Suppressor macrophage (primary cell): ENCODE measurements around the gene PSMC3IP.
A peak's percentile ranks its signal among the peaks of the same experiment; 100 is the strongest.

ENCODE experiments used
- DNase-seq, 4 experiments: peaks; one replicate each; pipeline ENCODE4 v3.0.0-alpha.2; 2020 to 2022

The PSMC3IP gene

DNA sequence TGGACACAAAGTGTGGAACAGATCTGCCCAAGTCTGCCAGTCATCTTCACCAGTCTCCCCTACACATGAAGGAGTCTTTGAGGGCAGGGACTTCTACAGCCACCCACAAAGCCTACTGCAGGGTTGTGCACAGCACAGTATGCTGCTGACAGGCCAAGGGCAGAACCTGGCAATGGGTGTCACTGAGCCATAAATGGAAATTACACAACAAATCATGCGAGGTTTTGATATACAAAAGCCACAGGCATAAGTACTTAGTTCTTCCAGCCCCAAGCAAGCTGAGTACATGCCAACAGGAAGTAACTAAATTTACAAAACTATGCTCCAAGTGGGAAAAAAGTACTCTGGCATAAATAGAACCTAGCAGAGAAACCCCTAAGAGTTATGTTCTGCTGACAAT is 7.8 kb upstream of the PSMC3IP start:
- DNase-seq: peak; percentile 72 to 90 (median 78)

DNA sequence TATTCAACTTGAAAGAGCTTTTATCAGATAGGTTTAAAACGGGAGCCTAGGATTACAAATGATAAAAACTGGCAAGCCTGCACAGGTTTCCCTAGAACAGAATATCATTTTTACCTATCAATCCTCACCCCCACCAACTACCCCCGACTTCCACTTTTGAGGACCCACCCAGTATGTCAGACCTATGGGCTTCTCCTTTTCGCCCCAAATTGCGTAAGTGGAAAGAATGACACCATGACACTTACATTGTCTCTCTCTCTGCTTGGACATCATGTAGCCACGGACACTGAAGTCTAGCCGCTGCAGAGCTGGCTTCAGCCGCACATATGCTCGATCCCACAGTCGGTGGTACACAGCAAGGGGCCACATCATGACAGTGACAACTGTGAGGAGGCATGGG is 7.4 kb upstream of the PSMC3IP start:
- DNase-seq: peak; percentile 76 to 88 (median 78)

DNA sequence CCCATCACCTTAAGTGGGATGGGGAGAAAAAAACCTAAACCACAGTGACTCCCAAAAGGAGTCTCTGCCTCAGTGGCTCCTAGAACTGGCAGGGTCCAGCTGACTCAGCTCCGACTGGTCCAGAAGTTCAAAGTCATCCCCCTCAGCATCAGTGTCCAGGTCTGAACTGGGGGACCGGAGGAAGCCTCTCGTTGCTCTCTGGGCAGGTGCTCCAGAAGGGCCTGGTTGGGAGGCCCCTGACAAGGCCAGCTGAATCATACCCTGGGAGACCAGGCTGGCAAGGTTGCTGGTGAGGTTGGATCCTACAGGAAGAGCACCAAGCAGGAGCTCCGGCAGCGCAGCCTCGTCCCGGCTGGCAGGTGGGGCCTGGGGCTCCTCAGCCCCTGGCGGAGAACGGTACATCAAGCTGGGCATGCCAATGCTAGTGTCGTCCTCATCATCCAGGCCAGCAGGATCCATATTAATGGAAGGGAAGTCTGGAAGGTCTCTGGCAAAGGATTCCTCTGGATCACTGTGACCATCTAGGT is 4.3 kb upstream of the PSMC3IP start:
- DNase-seq: no peak

DNA sequence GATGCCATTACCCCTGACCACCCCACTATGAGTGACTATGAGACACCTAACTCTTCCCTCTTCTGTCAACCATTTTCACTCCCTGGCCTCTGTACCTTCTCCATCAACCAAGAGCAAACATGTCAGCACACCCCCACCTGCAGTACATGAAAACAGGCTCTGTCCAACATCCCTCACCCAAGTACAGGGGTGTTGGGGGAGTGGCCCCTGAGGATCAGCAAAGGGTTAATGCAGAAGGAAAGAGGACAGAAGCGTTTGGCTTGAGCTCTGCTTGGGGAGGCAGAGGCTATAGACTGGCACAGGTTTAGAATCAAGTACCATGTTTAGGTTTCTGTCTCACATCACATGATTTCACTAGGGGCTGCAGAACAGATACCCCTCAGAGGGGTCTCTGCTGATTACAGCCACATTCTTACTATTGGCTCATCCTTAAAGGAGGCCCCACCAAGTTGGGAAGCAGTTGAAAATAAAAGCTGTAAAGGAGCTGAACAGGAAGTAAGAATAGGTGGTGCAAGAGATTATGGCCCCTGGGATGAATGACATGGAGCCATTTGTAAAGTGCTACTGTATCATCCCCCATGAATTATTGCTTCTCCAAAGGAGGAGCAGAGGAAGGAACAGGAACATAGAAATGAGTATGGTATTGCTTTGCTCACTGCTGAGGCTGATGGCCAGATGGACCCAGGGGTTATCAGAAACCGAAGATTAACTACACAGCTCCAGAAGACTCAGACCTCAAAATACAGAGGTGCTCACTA is 2.4 kb upstream of the PSMC3IP start:
- DNase-seq: no peak

DNA sequence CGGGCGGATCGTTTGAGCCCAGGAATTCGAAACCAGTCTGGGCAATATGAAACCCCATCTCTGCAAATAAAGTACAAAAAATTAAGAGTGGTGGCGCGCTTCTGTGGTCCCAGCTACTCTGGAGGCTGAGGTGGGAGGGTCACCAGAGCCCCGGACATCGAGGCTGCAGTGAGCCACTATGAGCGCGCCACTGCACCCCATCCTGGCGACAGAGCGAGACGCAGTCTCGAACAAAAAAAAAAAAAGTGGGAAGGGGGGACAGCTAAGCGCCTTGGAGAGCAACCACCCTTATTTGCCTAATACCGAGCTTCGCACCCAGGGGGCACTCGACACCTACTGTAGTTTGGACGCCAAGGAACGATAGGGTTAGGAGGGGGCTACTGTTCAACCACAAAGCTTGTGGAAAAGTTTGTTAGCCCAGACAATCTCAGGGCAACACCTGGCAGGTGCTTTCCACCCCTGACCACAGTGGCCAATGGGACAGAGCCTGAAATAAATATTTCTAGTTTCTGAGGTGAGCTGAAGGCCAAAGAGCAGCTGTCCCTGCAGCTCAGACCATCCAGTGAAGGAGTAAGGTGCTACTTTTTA is 847 bp upstream of the PSMC3IP start:
- peak; percentile 80 to 87 (median 84) for DNase-seq

DNA sequence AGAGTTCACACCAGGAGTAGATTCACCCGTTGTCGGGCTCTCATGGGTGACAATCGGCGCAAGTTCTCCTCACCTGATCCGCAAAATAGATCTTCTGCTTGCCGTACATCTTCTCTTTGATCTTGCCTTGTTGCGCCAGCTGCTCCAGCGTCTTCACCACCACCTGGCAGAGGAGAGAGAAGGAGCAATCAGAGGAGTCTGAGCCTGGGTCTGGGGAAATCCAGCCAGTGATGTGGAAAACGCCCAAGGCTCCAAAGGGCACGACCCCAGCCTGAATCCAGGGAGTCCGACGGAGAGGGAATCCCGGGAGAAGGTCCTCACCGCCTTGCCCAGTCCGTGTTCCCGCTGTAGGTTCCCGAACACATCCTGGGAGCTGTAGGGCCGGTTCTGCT is 393 bp downstream of the PSMC3IP start:
- no peak for DNase-seq

DNA sequence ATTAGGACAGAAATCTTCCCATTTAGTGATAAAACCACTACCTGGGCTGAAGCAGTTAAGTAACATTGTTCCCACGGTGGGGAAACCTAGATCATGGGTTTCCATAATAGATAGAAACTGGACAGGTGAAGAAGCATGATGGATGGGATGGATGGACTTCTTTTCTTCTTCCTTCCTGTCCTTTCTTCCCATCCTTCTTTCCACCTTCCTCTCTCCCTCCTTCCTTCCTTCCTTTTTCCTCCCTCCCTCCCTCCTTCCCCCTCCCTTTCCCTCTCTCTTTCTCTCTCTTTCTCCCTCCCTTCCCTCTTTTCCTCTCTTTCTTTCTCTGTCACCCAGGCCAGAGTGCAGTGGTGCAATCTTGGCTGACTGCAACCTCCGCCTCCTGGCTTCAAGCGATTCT is 3.1 kb downstream of the PSMC3IP start:
- no peak for DNase-seq

DNA sequence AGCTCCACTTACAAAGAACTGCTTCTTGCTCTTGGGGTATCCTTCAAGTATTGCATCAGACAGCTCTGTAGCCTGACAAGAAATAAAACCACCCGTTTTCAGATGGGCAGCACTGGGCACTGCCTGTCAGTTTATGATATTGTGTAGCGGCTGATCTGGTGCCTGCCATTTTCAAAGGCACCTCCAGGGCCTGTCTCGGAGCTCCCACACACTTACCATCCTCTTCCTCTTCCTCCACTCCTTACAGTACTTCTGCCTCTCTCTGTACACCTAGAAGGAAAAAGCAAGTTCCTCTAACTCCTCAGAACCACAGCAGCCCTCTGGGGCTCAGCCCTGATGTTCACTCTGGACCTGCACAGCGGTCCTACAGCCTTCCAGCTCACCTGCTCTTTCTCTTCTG is 4.4 kb downstream of the PSMC3IP start:
- DNase-seq: no peak

DNA sequence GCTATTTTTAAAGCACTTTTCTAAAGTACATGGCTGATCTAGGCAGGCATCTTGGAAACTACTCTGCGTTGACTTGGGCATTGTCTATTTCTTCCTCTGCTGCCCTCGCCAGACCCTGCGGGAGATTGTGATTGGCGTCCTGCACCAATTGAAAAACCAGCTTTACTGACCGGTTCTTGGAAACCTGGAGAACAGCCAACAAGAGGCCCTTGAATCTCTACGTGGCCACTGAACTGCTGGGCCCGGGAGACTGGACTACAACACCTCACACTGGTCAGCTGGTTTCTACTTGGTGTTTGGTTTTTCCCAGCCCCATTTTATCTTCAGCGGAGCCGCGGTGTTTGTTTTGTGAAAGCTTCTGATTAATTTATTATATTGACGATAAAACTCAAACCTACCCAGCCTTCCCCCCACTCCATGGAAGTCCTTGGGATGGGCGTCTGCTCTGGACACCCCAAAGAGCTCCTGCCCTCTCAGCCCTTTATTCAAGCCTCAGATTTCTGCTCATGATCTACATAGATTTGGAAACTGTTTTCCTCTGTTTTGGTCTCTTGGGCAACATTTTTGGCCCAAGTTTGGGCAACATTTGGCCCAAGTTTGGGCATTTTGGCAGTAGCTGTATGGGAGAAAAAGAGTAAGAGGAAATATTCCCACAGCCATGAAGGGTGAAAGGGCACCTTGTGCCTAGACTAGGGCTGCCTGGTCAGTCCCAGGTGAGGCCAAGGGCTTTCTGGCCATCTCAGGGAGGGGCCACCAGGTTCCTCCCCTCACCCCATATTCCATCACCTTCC is 5.9 kb downstream of the PSMC3IP start:
- DNase-seq: no peak

DNA sequence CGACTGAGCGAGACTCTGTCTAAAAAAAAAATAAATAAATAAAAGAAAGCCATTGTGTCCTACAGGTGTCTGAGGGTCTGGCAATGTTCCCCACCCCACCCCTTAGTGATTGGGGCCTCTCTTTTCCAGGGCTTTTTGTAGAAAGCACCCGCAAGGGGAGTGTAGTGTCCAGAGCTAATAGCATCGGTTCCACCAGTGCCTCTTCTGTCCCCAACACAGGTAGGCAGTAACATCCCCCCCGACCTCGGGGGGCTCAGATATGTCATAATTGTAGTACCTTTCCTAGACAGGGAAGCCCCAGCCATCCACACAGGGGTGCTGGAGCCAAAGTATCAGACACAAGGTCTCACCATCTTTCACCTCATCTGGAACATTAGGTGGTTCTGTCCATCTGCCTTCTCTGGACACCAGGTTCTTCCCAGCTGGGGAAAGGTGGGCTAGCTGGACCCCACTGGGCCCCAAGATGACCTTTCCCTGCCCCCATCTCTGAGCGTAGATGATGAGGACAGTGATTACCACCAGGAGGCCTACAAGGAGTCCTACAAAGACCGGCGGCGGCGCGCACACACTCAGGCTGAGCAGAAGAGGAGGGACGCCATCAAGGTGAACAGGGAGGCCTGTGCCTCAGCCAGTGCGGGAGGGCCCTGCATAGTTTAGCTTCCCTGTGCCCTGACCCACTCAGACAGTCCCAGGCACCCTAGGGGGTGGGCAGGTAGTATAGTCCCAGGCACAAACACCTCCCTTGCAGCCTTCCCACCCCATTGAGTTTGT is 9.0 kb downstream of the PSMC3IP start:
- no peak for DNase-seq

DNA sequence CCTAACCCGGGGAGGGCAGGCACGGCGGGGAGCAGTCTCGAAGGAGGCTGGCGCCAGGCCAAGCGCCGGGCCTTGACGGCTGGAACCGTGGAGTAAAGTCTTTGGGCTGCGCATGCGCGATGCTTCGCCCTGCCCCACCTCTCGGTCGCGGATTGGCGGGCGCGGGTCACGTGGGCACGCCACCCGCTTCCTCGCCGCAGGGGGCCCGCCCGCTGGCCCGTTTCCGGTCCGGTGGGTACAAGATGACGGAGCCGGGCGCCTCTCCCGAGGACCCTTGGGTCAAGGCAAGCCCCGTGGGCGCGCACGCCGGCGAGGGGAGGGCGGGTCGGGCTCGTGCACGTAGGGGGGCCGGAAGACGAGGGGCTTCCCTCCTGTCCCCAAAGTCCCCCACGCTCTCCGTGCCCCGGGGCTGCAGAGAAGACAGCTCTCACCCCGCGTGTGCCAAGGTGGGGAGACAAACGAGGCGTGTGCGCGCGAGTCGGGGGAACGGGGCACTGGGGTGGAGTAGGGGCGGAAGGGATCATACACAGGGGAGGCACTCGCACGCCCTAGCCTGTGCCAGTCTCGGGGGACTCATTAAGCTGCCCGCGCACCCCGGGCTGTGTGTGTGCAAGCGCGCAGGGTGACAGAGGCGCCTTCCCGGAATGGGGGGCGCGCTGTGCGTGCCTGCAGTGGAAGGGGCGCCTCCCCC is 10.5 kb downstream of the PSMC3IP start, which contains the start of gene MLX:
MLX (plus strand) TSS at position 218 of the 691 bp plus-strand sequence; CDS start at position 243, 25 bp downstream.
- peak; percentile 97 to 99 (median 98) for DNase-seq

DNA sequence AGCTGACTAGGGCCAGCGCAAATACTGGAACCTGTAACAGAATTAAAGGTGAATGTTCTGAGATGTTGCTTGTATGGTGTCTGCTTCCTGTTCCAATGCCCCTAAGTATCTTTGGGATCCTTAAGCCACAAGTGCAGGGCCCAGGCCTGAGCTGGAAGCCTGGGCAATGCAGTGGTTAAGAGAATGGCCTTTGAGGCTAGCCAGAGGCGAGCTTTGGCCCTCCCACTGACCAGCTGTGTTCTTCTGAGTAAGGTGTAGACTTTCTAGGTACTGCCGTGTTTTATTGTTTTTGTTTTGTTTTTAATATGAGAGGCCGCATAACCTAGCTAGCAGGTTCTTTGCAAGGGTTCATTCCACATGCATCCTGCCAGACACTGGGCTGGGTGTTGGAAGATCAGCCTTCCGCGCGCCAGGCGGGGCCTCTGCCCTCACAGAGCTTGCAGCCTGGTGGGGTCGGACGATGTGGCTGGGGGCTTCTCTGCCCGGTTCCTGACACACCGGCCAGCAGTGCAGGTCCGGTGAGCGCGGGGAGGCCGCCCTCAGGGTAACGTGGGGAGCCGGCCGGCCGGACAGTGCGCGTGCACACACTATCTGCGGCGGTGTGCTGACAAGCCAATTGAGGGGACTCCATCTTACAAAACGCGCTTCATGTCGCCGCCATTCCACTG is 11.2 kb downstream of the PSMC3IP start:
- DNase-seq: no peak

DNA sequence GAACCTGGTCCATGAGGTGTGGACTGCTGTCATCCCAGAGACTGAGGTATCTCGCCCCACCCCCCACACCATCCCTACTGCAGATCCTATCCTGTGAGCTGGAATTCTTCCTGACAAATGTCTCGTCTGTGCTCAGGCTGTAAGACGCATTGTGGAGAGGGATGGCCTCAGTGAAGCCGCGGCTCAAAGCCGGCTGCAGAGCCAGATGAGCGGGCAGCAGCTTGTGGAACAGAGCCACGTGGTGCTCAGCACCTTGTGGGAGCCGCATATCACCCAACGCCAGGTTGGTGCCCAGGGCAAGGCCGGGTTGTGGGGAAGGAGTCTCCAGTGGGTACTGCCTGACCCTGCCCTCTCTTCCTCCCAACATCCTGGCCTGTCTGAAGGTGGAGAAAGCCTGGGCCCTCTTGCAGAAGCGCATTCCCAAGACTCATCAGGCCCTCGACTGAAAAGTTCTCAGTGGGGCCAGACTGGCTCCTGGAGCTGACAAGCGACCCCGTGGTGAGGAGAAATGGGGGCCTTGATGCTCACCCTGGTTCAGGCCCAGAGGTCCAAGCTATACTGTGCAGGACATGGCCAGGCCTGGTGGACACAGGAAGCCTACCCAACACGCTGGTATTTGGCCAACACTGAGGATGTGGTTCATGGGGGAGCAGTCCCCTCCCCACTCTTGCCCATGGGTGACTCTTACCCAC is 11.9 kb downstream of the PSMC3IP start:
- DNase-seq: no peak

DNA sequence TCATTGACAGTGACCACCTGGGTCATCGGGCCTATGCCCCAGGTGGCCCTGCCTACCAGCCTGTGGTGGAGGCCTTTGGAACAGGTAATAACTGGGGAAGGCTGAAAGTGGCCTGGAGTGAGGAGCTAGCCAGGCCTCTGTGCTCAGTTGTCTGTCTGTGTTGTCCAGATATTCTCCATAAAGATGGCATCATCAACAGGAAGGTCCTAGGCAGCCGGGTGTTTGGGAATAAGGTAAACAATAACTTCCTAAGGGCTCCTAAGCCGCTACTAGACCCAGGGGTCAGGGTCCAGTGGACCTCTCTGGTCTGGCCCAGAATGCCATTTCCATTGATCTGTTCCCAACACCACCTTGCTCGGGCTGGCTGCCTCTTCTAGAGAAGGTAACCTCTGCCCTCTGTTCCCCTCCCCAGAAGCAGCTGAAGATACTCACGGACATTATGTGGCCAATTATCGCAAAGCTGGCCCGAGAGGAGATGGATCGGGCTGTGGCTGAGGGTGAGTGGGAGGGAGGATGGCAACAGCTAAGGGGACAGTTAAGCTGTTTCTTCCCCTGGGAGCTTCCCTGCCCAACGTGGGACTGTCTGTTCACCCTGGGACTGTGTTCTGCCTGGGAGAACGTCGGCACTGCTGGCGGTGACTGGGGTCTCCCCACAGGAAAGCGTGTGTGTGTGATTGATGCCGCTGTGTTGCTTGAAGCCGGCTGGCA is 12.6 kb downstream of the PSMC3IP start:
- DNase-seq: no peak

DNA sequence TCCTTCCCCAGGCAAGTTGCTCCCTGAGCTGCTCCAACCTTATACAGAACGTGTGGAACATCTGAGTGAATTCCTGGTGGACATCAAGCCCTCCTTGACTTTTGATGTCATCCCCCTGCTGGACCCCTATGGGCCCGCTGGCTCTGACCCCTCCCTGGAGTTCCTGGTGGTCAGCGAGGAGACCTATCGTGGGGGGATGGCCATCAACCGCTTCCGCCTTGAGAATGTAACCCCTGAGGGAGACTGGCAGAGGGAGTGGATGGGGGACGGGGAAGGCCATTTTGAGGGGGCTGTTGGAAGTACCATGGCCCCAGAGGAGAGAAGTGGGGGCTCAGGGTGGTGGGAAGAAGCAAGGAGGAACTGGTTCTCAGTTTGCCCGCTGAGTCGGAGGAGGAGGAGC is 13.6 kb downstream of the PSMC3IP start:
- DNase-seq: no peak

DNA sequence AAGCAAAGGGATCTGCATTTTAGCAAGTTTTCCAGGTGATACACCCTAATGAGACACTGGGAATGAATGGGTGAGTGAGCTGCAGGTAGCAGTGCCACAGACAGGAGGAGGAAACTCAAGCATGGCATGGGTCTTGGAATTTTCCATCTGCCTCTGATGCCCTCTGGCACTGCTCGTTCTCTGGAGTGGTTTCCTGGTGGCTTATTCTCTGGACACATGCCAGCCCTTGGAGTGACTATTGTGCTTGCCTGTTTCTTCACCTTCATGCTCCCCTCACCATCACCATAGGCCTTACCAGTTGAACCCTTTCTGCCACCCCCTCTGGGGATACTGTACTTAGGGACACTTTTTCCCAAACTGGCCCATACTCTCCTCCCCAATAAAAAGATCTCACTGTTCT is 14.0 kb downstream of the PSMC3IP start:
- DNase-seq: no peak

DNA sequence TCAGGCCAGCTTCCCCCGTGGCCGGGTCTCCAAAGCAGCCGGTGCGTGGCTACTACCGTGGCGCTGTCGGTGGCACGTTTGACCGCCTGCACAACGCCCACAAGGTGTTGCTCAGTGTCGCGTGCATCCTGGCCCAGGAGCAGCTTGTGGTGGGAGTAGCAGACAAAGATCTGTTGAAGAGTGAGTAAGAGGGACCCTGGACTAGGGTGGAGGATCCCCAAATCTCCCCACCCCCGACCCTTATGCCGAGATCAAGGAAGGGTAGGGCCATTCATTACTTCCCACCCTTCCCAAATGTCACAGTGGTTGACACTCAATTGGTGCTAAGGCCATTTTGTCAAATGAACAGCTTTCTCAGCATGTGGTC is 14.4 kb downstream of the PSMC3IP start:
- DNase-seq: peak in 1 of 4 experiments; percentile 31

DNA sequence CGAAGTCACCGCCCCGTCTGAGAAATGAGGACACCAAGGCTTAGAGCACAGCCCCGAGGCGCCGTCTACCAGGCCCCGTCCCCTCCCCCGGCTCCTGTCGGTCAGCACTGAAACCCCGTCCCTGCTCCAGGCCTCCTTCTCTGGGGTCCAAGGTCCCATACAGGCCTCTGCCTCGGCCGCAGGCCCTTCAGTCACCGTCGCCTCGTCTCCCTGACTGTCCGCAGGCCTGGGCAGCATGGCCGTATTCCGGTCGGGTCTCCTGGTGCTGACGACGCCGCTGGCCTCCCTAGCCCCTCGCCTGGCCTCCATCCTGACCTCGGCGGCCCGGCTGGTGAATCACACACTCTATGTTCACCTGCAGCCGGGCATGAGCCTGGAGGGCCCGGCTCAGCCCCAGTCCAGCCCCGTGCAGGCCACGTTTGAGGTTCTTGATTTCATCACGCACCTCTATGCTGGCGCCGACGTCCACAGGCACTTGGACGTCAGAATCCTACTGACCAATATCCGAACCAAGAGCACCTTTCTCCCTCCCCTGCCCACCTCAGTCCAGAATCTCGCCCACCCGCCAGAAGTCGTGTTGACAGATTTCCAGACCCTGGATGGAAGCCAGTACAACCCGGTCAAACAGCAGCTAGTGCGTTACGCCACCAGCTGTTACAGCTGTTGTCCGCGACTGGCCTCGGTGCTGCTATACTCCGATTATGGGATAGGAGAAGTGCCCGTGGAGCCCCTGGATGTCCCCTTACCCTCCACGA is 15.0 kb downstream of the PSMC3IP start:
- peak; percentile 17 to 30 (median 24) for DNase-seq

DNA sequence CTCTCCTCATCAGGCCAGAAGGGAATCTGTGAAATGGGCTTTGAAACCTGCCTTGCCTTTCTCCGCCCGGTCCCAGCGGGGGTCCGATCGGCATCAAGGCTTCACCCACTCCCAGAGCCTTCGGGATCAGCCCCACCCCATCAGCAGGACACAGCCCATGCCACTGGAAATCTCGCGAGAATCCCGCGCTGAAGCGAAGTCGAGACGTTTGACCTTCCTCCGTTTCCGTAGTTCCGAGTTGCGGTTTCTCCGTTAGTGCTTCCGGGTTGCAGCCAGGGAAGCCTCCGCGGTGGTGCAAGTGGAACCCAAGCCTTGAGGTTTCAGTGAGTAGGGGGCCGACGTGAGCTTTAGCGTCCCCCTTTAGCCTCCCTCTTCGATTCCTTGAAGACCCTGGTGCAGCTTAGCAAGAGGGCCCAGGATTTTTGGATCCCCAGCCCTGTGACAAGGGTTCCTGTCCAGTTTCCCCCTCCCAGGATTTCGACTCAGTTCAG is 15.6 kb downstream of the PSMC3IP start, which contains the start of gene COASY:
COASY (plus strand) TSS at position 252 of the 491 bp plus-strand sequence. CDS start 475 bp downstream, outside the sequence.
- DNase-seq: peak; percentile 98 to 99 (median 98)
